Endothelial cell of umbilical vein (primary cell): Measurements from ENCODE around the gene VSTM2B. TPM values are rescaled to one million over a fixed set of nuclear protein-coding genes. Genes with fewer than 3 reads are reported as not detected.

ENCODE experiments used
- BruUV-seq: library from RNA; stranded (reverse); fragments of 400-500 nt; replicated peaks from 2 replicates; lab custom pipeline; 2021; lab: Mats Ljungman, UMichigan
- CTCF ChIA-PET: fragments of 300-600, 350-600 bp; sonication (Branson Sonifier 250); formaldehyde crosslinking; loops from one replicate; lab custom pipeline; 2021; ENCODE audit warnings: antibody characterized with exemption, inconsistent platforms; lab: Charles Lee
- POLR2A ChIA-PET: fragments of 300-600, 350-600 bp; sonication (Branson Sonifier 250); formaldehyde crosslinking; loops from one replicate; lab custom pipeline; 2021; ENCODE audit warnings: antibody characterized with exemption, inconsistent platforms; lab: Charles Lee
- DNase-seq: peaks from one replicate; pipeline ENCODE4 v3.0.0-alpha.2; 2011; ENCODE audit warnings: low read depth, low spot score
- FAIRE-seq: peaks from 2 replicates; lab custom pipeline; 2011; peaks lifted over from hg19 to GRCh38; lab: Jason Lieb, UNC
- H2AFZ ChIP-seq: 2 replicates; pipeline ENCODE4 v1.6.0; 2012; ENCODE audit warnings: low read depth, low read length, control low read depth, inconsistent platforms
- H3K27ac ChIP-seq: 2 replicates; pipeline ENCODE4 v1.5.1; 2011; ENCODE audit warnings: low read depth, mild to moderate bottlenecking, control low read depth, low read length, moderate library complexity; ENCODE audit not compliant: insufficient read depth
- H3K27me3 ChIP-seq, 2 experiments: 2 replicates each; pipeline versions ENCODE4 v1.6.0 to v1.6.1; 2011; ENCODE audit warnings: low read length in 2 of 2, mixed read lengths in 1 of 2; ENCODE audit not compliant: control insufficient read depth in 2 of 2, insufficient read depth in 2 of 2
- H3K36me3 ChIP-seq, 2 experiments: 2 replicates in 1 of 2; 3 replicates in 1 of 2; pipeline ENCODE4 v1.5.1; 2011; ENCODE audit warnings: low read length in 2 of 2, mild to moderate bottlenecking in 1 of 2, moderate library complexity in 1 of 2; ENCODE audit not compliant: control insufficient read depth in 2 of 2, insufficient read depth in 2 of 2; ENCODE audit errors: extremely low read depth in 1 of 2
- H3K4me1 ChIP-seq: 3 replicates; pipeline ENCODE4 v1.5.1; 2011; ENCODE audit warnings: mild to moderate bottlenecking, low read length; ENCODE audit not compliant: control insufficient read depth, insufficient read depth; ENCODE audit errors: extremely low read depth
- H3K4me2 ChIP-seq: 2 replicates; pipeline ENCODE4 v1.6.1; 2011; ENCODE audit warnings: low read length, control low read depth, mixed read lengths; ENCODE audit not compliant: insufficient read depth
- H3K4me3 ChIP-seq, 3 experiments: fragments of 200-600 bp in 1 of 3; sonication (generic), shearing (Covaris generic) in 1 of 3; replicated peaks in 1 of 3; 2 replicates each; pipeline ENCODE4 v1.5.1; 2011 to 2016; ENCODE audit warnings: control low read depth in 3 of 3, low read length in 3 of 3, mild to moderate bottlenecking in 2 of 3, inconsistent platforms in 1 of 3, low read depth in 1 of 3, moderate library complexity in 1 of 3; ENCODE audit not compliant: insufficient read depth in 1 of 3
- H3K79me2 ChIP-seq: 2 replicates; pipeline ENCODE4 v1.6.0; 2012; ENCODE audit warnings: low read length, inconsistent platforms; ENCODE audit not compliant: control insufficient read depth, insufficient read depth
- H3K9ac ChIP-seq: replicated peaks from 2 replicates; pipeline ENCODE3; 2011; ENCODE audit warnings: low read length, control low read depth; ENCODE audit not compliant: insufficient read depth; ENCODE audit errors: extremely low read depth
- H3K9me1 ChIP-seq: replicated peaks from 3 replicates; pipeline ENCODE4 v1.6.0; 2011; ENCODE audit warnings: mild to moderate bottlenecking, low read length; ENCODE audit not compliant: control insufficient read depth, insufficient read depth; ENCODE audit errors: extremely low read depth
- H3K9me3 ChIP-seq: replicated peaks from 2 replicates; pipeline ENCODE4 v1.5.1; 2012; ENCODE audit warnings: low read length, inconsistent platforms; ENCODE audit not compliant: control insufficient read depth, insufficient read depth
- H4K20me1 ChIP-seq: replicated peaks from 2 replicates; pipeline ENCODE3; 2011; ENCODE audit warnings: mild to moderate bottlenecking, low read length; ENCODE audit not compliant: control insufficient read depth, insufficient read depth; ENCODE audit errors: extremely low read depth
- EZH2 ChIP-seq: IDR thresholded peaks from 2 replicates; pipeline ENCODE4 v1.6.1; 2012; ENCODE audit warnings: borderline replicate concordance, low read depth, mild to moderate bottlenecking, moderate library complexity, low read length, inconsistent platforms; ENCODE audit not compliant: severe bottlenecking
- FOS ChIP-seq: IDR thresholded peaks from 2 replicates; pipeline ENCODE4 v1.6.1; 2011; ENCODE audit warnings: mild to moderate bottlenecking, low read length, moderate library complexity, borderline replicate concordance; ENCODE audit not compliant: insufficient read depth
- MYC ChIP-seq: IDR thresholded peaks from one replicate; pipeline ENCODE4 v1.6.1; 2011; ENCODE audit warnings: mild to moderate bottlenecking, low read depth, low read length
- POLR2A ChIP-seq: IDR thresholded peaks from 2 replicates; pipeline ENCODE4 v1.6.1; 2012; ENCODE audit warnings: low read depth, mild to moderate bottlenecking, control low read depth, low read length
- POLR2AphosphoS5 ChIP-seq: IDR thresholded peaks from 2 replicates; pipeline ENCODE4 v1.6.1; 2012; ENCODE audit warnings: low read depth, mild to moderate bottlenecking, control low read depth, low read length, moderate library complexity; ENCODE audit not compliant: insufficient read depth
- dilution Hi-C: fragments of 300-500 bp; cut with MboI; formaldehyde crosslinking; loops from one replicate; pipeline ENCODE4 v1.15.0; 2019; ENCODE audit warnings: low sequenced_read_pairs; ENCODE audit not compliant: extremely low pct_ligation_motif_present
- intact Hi-C: fragments of 100-400 bp; cut with micrococcal nuclease; formaldehyde crosslinking; loops from one replicate; pipeline ENCODE4 v1.10.0; 2022
- polyA plus RNA-seq, 4 experiments: library from polyadenylated mRNA; depleted of rRNA in 3 of 4; stranded (reverse) in 3 of 4; unstranded in 1 of 4; fragments of >200 nt; gene quantifications; 2 replicates each; pipeline versions ENCODE4 v1.2.1 to v1.2.3, GENCODE V29; 2011 to 2012; ENCODE audit warnings: missing spikeins in 1 of 4
- total RNA-seq: library from RNA; stranded (reverse); gene quantifications from 2 replicates; pipeline ENCODE4 v1.2.3, GENCODE V29; 2021
- TF ChIP-seq, protein P1 (sequence below), 2 donors: IDR thresholded peaks; 1 replicate in 1 of 2; 2 replicates in 1 of 2; pipeline ENCODE4 v1.5.1; 2011; ENCODE audit warnings: low read length in 2 of 2, mild to moderate bottlenecking in 2 of 2, moderate library complexity in 2 of 2, control low read depth in 1 of 2, inconsistent platforms in 1 of 2, low read depth in 1 of 2; ENCODE audit not compliant: insufficient read depth in 1 of 2; ENCODE audit errors: extremely low read depth in 1 of 2
- TF ChIP-seq, protein P2 (sequence below): IDR thresholded peaks from 2 replicates; pipeline ENCODE4 v1.6.1; 2011; ENCODE audit not compliant: insufficient read depth, insufficient read length

VSTM2B gene
- total and polyA plus RNA-seq, 2 donors (not counting 3 experiments of a cell fraction or from before 2014, with no cell fraction given), result not detected

DNA sequence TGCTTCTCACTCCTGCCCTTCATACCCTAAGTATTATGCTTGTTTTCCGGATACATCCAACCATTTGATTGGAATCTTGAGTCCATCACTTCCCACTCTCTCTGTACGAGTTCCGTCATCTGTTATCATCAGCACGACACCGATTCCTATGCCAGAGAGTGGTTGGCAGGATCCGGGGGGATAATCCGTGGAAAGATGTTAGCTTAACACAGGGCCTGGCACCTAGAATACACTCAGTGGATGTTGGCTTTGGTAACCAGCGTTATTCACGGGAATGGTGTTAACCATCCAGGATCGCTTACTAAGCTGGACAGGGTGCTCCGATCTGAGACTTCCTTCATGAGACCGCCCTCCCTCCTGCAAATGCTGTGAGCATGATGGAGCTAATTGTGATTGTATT lies 12.4 kb downstream of the VSTM2B start:
- Histone ChIP-seq H3K4me1 (no peaks in the 10 kb centered on the region), H4K20me1 (no peaks in the 10 kb centered on the region), H3K4me2 (no peak overlapping the region), H3K9ac (no peak overlapping the region), H3K79me2 (no peaks in the 10 kb centered on the region), H3K4me3 (no peak overlapping the region), H3K36me3 (no peaks in the 10 kb centered on the region), H3K9me1 (no peaks in the 10 kb centered on the region), H3K27me3 (no peaks in the 10 kb centered on the region), H2AFZ (no peak overlapping the region), H3K27ac (no peak overlapping the region), H3K9me3 (no peaks in the 10 kb centered on the region)
- BruUV-seq, result no TSS peak
- intact Hi-C loops, result no loop called here
- DNase-seq, result no peak
- TF ChIP-seq POLR2A (no peak), EZH2 (no peak), POLR2AphosphoS5 (no peak), MYC (no peak), FOS (no peak)
- TF ChIP-seq, protein P1, sequence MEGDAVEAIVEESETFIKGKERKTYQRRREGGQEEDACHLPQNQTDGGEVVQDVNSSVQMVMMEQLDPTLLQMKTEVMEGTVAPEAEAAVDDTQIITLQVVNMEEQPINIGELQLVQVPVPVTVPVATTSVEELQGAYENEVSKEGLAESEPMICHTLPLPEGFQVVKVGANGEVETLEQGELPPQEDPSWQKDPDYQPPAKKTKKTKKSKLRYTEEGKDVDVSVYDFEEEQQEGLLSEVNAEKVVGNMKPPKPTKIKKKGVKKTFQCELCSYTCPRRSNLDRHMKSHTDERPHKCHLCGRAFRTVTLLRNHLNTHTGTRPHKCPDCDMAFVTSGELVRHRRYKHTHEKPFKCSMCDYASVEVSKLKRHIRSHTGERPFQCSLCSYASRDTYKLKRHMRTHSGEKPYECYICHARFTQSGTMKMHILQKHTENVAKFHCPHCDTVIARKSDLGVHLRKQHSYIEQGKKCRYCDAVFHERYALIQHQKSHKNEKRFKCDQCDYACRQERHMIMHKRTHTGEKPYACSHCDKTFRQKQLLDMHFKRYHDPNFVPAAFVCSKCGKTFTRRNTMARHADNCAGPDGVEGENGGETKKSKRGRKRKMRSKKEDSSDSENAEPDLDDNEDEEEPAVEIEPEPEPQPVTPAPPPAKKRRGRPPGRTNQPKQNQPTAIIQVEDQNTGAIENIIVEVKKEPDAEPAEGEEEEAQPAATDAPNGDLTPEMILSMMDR (IDR thresholded peaks at IDR 0.05; ENCODE audit: extremely low read depth in 1 of 2, insufficient read depth in 1 of 2, low read depth in 1 of 2, low read length in 2 of 2), result no peak
- TF ChIP-seq, protein P2, sequence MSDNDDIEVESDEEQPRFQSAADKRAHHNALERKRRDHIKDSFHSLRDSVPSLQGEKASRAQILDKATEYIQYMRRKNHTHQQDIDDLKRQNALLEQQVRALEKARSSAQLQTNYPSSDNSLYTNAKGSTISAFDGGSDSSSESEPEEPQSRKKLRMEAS, result no peak
- dilution Hi-C loops, result no loop called here
- CTCF ChIA-PET, result no interaction called here
- FAIRE-seq, result no peak
- POLR2A ChIA-PET, result no interaction called here
